Lung (tissue), 12 donors: ENCODE measurements around the gene RRP1B. TPM values are rescaled to one million over a fixed set of nuclear protein-coding genes. Genes with fewer than 3 reads are reported as not detected.
A peak's percentile ranks its signal among the peaks of the same experiment; 100 is the strongest.

ENCODE experiments used
- ATAC-seq: fragments of 200-7000 bp; cut with Tn5 transposase; one replicate; pipeline ENCODE4 v1.9.1; 2020; ENCODE audit warnings: moderate number of reproducible peaks; ENCODE audit not compliant: insufficient read depth, low FRiP score
- DNase-seq, 3 donors: peaks; one replicate each; pipeline ENCODE4 v3.0.0-alpha.2; 2013 to 2017
- H3K27ac ChIP-seq, 2 donors: one replicate each; pipeline ENCODE4 v1.5.1; 2013; ENCODE audit warnings: mild to moderate bottlenecking in 2 of 2, moderate library complexity in 2 of 2, control low read depth in 1 of 2, inconsistent platforms in 1 of 2, low read depth in 1 of 2, low read length in 1 of 2
- H3K27me3 ChIP-seq, 3 donors: one replicate each; pipeline ENCODE4 v1.5.1; 2013; ENCODE audit warnings: low read length in 2 of 3; ENCODE audit not compliant: control insufficient read depth in 3 of 3, insufficient read depth in 3 of 3
- H3K36me3 ChIP-seq, 4 donors: one replicate each; pipeline ENCODE4 v1.5.1; 2013; ENCODE audit warnings: low read length in 4 of 4, mild to moderate bottlenecking in 1 of 4, moderate library complexity in 1 of 4; ENCODE audit not compliant: control insufficient read depth in 4 of 4, insufficient read depth in 4 of 4
- H3K4me1 ChIP-seq, 5 donors: one replicate each; pipeline ENCODE4 v1.5.1; 2013; ENCODE audit warnings: low read length in 5 of 5, mild to moderate bottlenecking in 2 of 5, moderate library complexity in 1 of 5; ENCODE audit not compliant: control insufficient read depth in 5 of 5, insufficient read depth in 5 of 5
- H3K4me3 ChIP-seq: one replicate; pipeline ENCODE4 v1.5.1; 2013; ENCODE audit warnings: mild to moderate bottlenecking, control low read depth, moderate library complexity
- H3K9ac ChIP-seq, 2 donors: one replicate each; pipeline ENCODE4 v1.5.1; 2013; ENCODE audit warnings: low read length in 2 of 2, control low read depth in 1 of 2; ENCODE audit not compliant: insufficient read depth in 1 of 2
- H3K9me3 ChIP-seq, 4 donors: one replicate each; pipeline ENCODE4 v1.5.1; 2013; ENCODE audit warnings: low read length in 3 of 4, mild to moderate bottlenecking in 1 of 4, moderate library complexity in 1 of 4; ENCODE audit not compliant: control insufficient read depth in 4 of 4, insufficient read depth in 3 of 4
- WGBS, 2 donors: extraction: QIAGEN DNeasy Blood & Tissue Kit; methylation state at CpG; one replicate each; pipeline ENCODE4 v1.1.7; 2013; 5-methylcytosine and 5-hydroxymethylcytosine counted together
- polyA plus RNA-seq, 2 donors: library from polyadenylated mRNA; stranded (reverse); fragments of 200-250 nt; gene quantifications; one replicate each; pipeline ENCODE4 v1.2.1, GENCODE V29; 2013
- total RNA-seq, 2 donors: library from RNA; depleted of rRNA in 1 of 2; stranded (reverse); fragments of >200 nt in 1 of 2; gene quantifications; one replicate each; pipeline ENCODE4 v1.2.1, GENCODE V29; 2014 to 2021
- TF ChIP-seq, protein P1 (sequence below): IDR thresholded peaks from 2 replicates; pipeline ENCODE4 v1.5.1; 2012; ENCODE audit warnings: mild to moderate bottlenecking; ENCODE audit errors: control extremely low read depth, extremely low read depth
- donor health status: control.
- donor health status: control.
- donor health status: Bipolar disorder and iron deficiency.
- donor health status: healthy.
- donor health status: DM: yes; HTN: yes; CAD: no.

RRP1B gene
- total and polyA plus RNA-seq, 4 donors: 6.4 to 18.1 (median 12.7) TPM

DNA sequence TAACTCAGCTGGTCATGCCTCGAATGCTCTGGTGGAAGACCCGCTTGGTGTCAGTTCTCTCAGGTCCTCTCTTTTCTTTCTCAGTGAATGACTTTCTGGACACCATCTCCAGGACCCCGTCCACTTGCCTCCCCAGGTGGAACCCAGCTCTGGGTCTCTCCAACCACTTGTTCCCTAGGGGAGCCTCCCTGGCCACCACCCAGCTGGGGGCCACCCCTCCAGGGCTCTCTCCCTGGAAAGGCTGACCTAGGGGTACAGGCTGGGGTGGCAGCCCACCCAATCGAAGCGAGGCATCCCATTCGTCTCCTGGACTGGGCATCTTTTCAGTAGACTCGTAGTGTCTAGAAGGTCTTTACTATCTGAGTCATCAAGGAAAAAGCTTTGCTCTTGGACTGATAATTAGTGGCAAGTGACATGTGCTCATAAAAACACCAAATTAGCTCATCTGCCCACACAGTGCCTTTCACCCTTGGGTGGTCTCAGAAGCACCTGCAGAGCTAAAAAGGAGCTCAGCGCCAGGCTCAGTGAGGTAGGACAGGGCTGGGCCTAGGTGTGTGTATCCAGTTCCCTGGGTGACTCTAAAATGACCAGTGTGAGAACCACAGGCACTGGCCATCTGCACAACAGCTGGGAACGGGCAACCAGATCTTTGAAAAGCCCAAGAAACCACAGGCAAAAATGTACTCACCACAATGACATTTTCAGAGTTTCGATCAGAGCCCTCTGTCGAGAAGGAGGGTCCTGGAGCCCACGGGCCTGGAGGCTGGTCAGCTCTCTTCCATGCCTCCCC is 57.2 kb downstream of the RRP1B start:
- DNase-seq: no peak
- H3K27ac ChIP-seq: no peak overlapping the region
- no peaks in the 10 kb centered on the region for H3K9me3 ChIP-seq
- H3K27me3 ChIP-seq: peaks cover 0 to 3% (median 0%) of the 10 kb centered on the region in 3 donors
- TF ChIP-seq, protein P1, sequence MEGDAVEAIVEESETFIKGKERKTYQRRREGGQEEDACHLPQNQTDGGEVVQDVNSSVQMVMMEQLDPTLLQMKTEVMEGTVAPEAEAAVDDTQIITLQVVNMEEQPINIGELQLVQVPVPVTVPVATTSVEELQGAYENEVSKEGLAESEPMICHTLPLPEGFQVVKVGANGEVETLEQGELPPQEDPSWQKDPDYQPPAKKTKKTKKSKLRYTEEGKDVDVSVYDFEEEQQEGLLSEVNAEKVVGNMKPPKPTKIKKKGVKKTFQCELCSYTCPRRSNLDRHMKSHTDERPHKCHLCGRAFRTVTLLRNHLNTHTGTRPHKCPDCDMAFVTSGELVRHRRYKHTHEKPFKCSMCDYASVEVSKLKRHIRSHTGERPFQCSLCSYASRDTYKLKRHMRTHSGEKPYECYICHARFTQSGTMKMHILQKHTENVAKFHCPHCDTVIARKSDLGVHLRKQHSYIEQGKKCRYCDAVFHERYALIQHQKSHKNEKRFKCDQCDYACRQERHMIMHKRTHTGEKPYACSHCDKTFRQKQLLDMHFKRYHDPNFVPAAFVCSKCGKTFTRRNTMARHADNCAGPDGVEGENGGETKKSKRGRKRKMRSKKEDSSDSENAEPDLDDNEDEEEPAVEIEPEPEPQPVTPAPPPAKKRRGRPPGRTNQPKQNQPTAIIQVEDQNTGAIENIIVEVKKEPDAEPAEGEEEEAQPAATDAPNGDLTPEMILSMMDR: no peak
- H3K36me3 ChIP-seq: no peaks in the 10 kb centered on the region
- WGBS, 2 donors: 77% methylated on average over 12 of the region's 12 CpGs
- H3K4me1 ChIP-seq: peaks cover 4 to 17% (median 10%) of the 10 kb centered on the region in 5 donors
- ATAC-seq: no peak
- no peak overlapping the region for H3K4me3 ChIP-seq
- no peak overlapping the region for H3K9ac ChIP-seq

GRCh38 chr21:43717166-43717853 is 58.0 kb downstream of the RRP1B start:
- WGBS, 2 donors: 86 to 93% methylated on average over 13 of the region's 13 CpGs
- Histone ChIP-seq H3K4me3 (no peak overlapping the region), H3K4me1 (peaks cover 4 to 22% (median 10%) of the 10 kb centered on the region in 5 donors), H3K27me3 (peaks cover 0 to 3% (median 0%) of the 10 kb centered on the region in 3 donors), H3K27ac (no peak overlapping the region), H3K9ac (no peak overlapping the region), H3K36me3 (peaks cover 0 to 2% (median 0%) of the 10 kb centered on the region in 4 donors), H3K9me3 (no peaks in the 10 kb centered on the region)
- no peak for DNase-seq
- TF ChIP-seq, protein P1: no peak
- no peak for ATAC-seq

DNA sequence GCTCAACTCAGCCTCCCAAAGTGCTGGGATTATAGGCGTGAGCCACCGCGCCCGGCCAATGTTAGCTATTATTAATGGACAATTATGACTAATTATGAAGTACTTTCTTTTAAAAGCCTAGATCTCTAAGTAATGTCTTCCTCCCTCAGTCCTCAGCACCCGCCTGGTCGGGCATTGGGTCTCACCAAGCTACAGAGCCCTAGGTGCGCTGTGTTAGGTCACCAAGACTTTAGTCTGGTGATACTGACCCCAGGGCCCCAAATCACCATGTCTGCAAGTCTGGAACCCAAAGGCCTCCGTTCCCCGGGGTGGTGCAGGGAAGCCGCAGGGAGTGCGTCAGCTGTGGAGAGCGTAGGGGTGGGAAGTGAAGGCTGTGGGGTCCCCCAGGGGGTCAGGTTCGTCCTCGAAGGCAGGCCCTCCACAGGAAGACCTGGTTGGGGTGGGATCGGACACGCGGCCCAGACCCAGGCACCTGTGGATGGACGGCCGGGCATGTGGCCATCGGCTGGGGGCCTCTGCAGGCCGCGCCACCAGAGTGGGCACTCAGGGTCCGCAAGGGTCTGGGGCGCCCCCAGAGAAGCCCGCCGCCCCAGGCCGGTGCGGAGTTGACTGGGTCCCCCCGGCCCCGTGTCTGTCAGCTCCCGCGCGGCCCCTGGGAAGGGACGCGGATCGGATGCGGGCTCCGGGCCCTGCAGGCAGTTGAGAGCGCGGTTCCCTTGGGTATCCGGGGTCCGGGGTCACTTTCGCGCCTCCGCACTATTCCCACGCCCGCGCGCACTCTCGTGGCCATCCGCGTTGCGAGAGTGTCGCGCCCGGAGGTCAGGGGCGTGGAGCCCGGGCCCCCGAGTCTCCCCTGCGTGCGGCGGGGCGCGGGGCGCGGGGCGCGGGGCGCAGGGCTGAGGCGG is 58.9 kb downstream of the RRP1B start:
- no peaks in the 10 kb centered on the region for H3K9me3 ChIP-seq
- H3K4me3 ChIP-seq: peak overlapping the region; percentile 51
- H3K27me3 ChIP-seq: peaks cover 0 to 3% (median 0%) of the 10 kb centered on the region in 3 donors
- peaks cover 0 to 4% (median 0%) of the 10 kb centered on the region in 4 donors for H3K36me3 ChIP-seq
- 28 to 33% methylated on average over 45 to 70 of the region's 70 CpGs for WGBS, 2 donors
- H3K27ac ChIP-seq: peak overlapping the region; percentile 68 to 94
- TF ChIP-seq, protein P1: no peak
- peak overlapping the region in 1 of 2 donors; percentile 72 for H3K9ac ChIP-seq
- DNase-seq (no peak), ATAC-seq (peak; percentile 1)
- peaks cover 4 to 25% (median 10%) of the 10 kb centered on the region in 5 donors for H3K4me1 ChIP-seq
